Mesenchymal stem cell (in vitro differentiated cells and primary cell): Measurements from ENCODE around the gene MRC2.

Experiments
- DNase-seq: peaks from one replicate; pipeline ENCODE4 v3.0.0-alpha.2; 2013
- H2AFZ ChIP-seq: one replicate; pipeline ENCODE4 v1.6.1; 2013; ENCODE audit warnings: low read depth, mild to moderate bottlenecking, control low read depth, inconsistent platforms, low read length, moderate library complexity
- H2AK5ac ChIP-seq: 2 replicates; pipeline ENCODE4 v1.6.1; 2013; ENCODE audit warnings: low read length, moderate library complexity, mild to moderate bottlenecking, inconsistent platforms; ENCODE audit not compliant: severe bottlenecking
- H2BK120ac ChIP-seq: one replicate; pipeline ENCODE4 v1.6.1; 2013; ENCODE audit warnings: low read depth, mild to moderate bottlenecking, inconsistent platforms, low read length, moderate library complexity
- H2BK12ac ChIP-seq, 2 experiments: one replicate each; pipeline ENCODE4 v1.6.1; 2013; ENCODE audit warnings: inconsistent platforms in 2 of 2, low read length in 2 of 2, mild to moderate bottlenecking in 2 of 2, moderate library complexity in 2 of 2, control low read depth in 1 of 2
- H2BK15ac ChIP-seq: one replicate; pipeline ENCODE4 v1.6.1; 2013; ENCODE audit warnings: mild to moderate bottlenecking, low read depth, inconsistent platforms; ENCODE audit not compliant: poor library complexity, severe bottlenecking
- H2BK5ac ChIP-seq: 2 replicates; pipeline ENCODE4 v1.6.1; 2013; ENCODE audit warnings: low read depth, mild to moderate bottlenecking, low read length, control low read depth, inconsistent platforms; ENCODE audit not compliant: poor library complexity, severe bottlenecking
- H3K14ac ChIP-seq, 2 experiments: one replicate each; pipeline ENCODE4 v1.6.1; 2013; ENCODE audit warnings: inconsistent platforms in 2 of 2, low read length in 2 of 2, control low read depth in 1 of 2, mild to moderate bottlenecking in 1 of 2, moderate library complexity in 1 of 2
- H3K18ac ChIP-seq, 2 experiments: one replicate each; pipeline ENCODE4 v1.6.1; 2013; ENCODE audit warnings: inconsistent platforms in 2 of 2, low read length in 2 of 2, control low read depth in 1 of 2, low read depth in 1 of 2, mild to moderate bottlenecking in 1 of 2
- H3K23ac ChIP-seq, 2 experiments: one replicate each; pipeline ENCODE4 v1.6.1; 2013; ENCODE audit warnings: inconsistent platforms in 2 of 2, low read length in 2 of 2, mild to moderate bottlenecking in 2 of 2, moderate library complexity in 2 of 2, control low read depth in 1 of 2
- H3K27ac ChIP-seq: 2 replicates; pipeline ENCODE4 v1.5.1; 2013; ENCODE audit warnings: mild to moderate bottlenecking, moderate library complexity, low read length, control low read depth, inconsistent platforms; ENCODE audit not compliant: poor library complexity, severe bottlenecking
- H3K27me3 ChIP-seq, 2 experiments: 2 replicates each; pipeline versions ENCODE4 v1.6.1 to v1.7.0; 2013; ENCODE audit warnings: low read length in 2 of 2, mild to moderate bottlenecking in 2 of 2, moderate library complexity in 2 of 2, control low read depth in 1 of 2, inconsistent platforms in 1 of 2; ENCODE audit not compliant: control insufficient read depth in 1 of 2, insufficient read depth in 1 of 2
- H3K36me3 ChIP-seq, 2 experiments: 2 replicates each; pipeline versions ENCODE4 v1.6.1 to v1.7.0; 2013; ENCODE audit warnings: low read length in 2 of 2, control low read depth in 1 of 2, inconsistent platforms in 1 of 2, low read depth in 1 of 2, mild to moderate bottlenecking in 1 of 2; ENCODE audit not compliant: insufficient read depth in 2 of 2, control insufficient read depth in 1 of 2
- H3K4ac ChIP-seq, 2 experiments: one replicate each; pipeline ENCODE4 v1.6.1; 2013; ENCODE audit warnings: inconsistent platforms in 2 of 2, low read length in 2 of 2, mild to moderate bottlenecking in 2 of 2, moderate library complexity in 2 of 2, control low read depth in 1 of 2, low read depth in 1 of 2
- H3K4me1 ChIP-seq: 2 replicates; pipeline ENCODE4 v1.6.1; 2013; ENCODE audit warnings: low read depth, low read length, control low read depth; ENCODE audit not compliant: control insufficient read depth, insufficient read depth
- H3K4me2 ChIP-seq: 2 replicates; pipeline ENCODE4 v1.6.1; 2013; ENCODE audit warnings: low read length, mild to moderate bottlenecking, inconsistent platforms; ENCODE audit not compliant: poor library complexity, severe bottlenecking
- H3K4me3 ChIP-seq, 2 experiments: 2 replicates each; pipeline versions ENCODE4 v1.5.1 to v1.7.0; 2013; ENCODE audit warnings: low read length in 2 of 2, mild to moderate bottlenecking in 2 of 2, control low read depth in 1 of 2, low read depth in 1 of 2; ENCODE audit not compliant: insufficient read depth in 1 of 2
- H3K79me1 ChIP-seq: replicated peaks from 2 replicates; pipeline ENCODE4 v1.6.1; 2013; ENCODE audit warnings: mild to moderate bottlenecking, control low read depth, low read length, inconsistent platforms; ENCODE audit not compliant: poor library complexity, severe bottlenecking
- H3K9ac ChIP-seq: 2 replicates; pipeline ENCODE4 v1.7.0; 2013; ENCODE audit warnings: mild to moderate bottlenecking, low read length, moderate library complexity
- H3K9me3 ChIP-seq: 2 replicates; pipeline ENCODE4 v1.7.0; 2013; ENCODE audit warnings: mild to moderate bottlenecking, low read length; ENCODE audit not compliant: control insufficient read depth
- H4K8ac ChIP-seq: one replicate; pipeline ENCODE4 v1.6.1; 2013; ENCODE audit warnings: inconsistent platforms, mild to moderate bottlenecking, low read length, moderate library complexity
- H4K91ac ChIP-seq: one replicate; pipeline ENCODE4 v1.6.1; 2013; ENCODE audit warnings: mild to moderate bottlenecking, low read length, inconsistent platforms
- WGBS: methylation state at CpG from one replicate; pipeline ENCODE4 v1.1.7; 2013; ENCODE audit warnings: mixed read lengths; 5-methylcytosine and 5-hydroxymethylcytosine counted together

MRC2 gene

DNA sequence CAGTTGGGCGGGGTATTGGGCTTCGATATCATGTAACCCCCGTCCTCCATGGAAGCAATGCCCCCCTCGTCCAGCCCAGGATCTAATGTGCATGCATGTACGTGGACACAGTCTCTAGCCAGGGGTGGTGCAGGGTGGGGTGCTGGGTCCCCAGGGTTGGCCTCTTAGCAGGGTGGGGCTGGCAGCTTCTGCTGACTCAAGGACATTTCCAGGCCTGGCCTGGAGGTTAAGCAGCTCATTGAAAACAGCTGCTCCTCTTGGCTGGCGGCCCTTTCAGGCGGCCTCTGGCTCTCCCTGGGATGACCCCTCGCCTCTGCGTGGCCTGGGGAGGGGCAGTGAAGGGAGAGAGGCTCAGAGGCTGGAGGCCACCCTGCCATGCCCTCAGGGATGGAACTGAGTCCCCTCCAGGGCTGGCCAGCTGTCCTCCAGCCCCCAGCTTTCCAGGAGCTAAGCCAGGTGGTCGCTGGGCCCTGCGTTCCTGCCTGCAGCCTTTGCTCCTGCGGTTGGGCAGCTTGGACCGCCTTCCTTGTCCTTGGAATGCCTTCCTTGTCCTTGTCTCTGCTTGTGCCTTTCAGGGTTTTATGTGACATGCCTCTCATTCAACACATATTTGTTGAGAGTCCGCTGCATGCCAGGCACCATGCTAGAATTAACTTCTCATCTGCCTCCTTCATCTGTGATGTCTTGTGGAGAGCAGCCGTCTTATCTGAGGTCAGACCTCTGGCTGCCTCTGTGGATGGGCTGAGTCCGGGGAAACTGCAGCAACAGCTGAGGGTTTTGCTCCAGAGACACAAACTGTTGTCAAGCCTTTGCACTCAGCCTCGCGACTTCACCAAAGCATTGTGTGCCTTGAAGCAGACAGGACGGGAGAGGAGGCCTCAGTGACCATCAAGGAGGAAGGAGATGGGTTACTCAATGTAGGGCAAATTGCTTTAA is 26.6 kb downstream of the MRC2 start:
- H3K79me1 ChIP-seq = peaks cover 33% of the 10 kb centered on the region
- H4K91ac ChIP-seq = peak overlapping the region; percentile 52
- no peak overlapping the region for H2AK5ac ChIP-seq
- H3K36me3 ChIP-seq = peaks cover 9 to 32% of the 10 kb centered on the region in 2 experiments
- peak overlapping the region in 1 of 2 experiments; percentile 42 for H3K4me3 ChIP-seq
- no peak overlapping the region for H2BK120ac ChIP-seq
- no peak overlapping the region for H3K27ac ChIP-seq
- H3K27me3 ChIP-seq = no peaks in the 10 kb centered on the region
- peak overlapping the region; percentile 78 for H4K8ac ChIP-seq
- H3K4me2 ChIP-seq = no peak overlapping the region
- no peak overlapping the region for H2BK5ac ChIP-seq
- peak overlapping the region; percentile 13 for H2BK15ac ChIP-seq
- peak overlapping the region; percentile 80 to 81 for H3K4ac ChIP-seq
- H3K18ac ChIP-seq = peak overlapping the region; percentile 89 to 90
- H2BK12ac ChIP-seq = peak overlapping the region; percentile 49 to 63
- H2AFZ ChIP-seq = no peak overlapping the region
- H3K9ac ChIP-seq = peak overlapping the region; percentile 78
- peak overlapping the region in 1 of 2 experiments; percentile 58 for H3K14ac ChIP-seq
- H3K4me1 ChIP-seq = peaks cover 31% of the 10 kb centered on the region
- DNase-seq = peak; percentile 77
- WGBS = 45% methylated on average over 19 of the region's 19 CpGs
- H3K23ac ChIP-seq = peak overlapping the region in 1 of 2 experiments; percentile 5
- H3K9me3 ChIP-seq = no peaks in the 10 kb centered on the region

DNA sequence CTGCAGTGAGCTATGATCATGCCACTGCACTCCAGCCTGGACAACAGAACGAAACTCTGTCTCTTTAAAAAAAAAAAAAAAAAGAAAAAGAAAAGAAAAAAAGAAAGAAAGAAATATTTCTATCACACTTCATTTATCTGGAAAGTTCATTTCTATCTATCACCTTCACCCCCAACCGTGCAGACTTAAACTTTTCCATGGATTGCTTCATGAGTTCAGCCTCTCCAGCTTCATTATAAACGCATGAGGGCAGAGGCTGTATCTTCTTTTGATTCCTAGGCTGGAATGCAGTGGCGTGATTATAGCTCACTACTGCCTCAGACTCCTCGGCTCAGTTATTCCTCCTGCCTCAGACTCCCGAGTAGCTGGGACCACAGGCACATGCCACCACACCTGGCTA is 28.2 kb downstream of the MRC2 start:
- Histone ChIP-seq H2AK5ac (no peak overlapping the region), H3K9ac (no peak overlapping the region), H3K18ac (no peak overlapping the region), H4K8ac (no peak overlapping the region), H3K4me2 (no peak overlapping the region), H3K36me3 (peaks cover 10 to 37% of the 10 kb centered on the region in 2 experiments), H3K27ac (no peak overlapping the region), H3K4me3 (no peak overlapping the region), H2BK15ac (no peak overlapping the region), H3K27me3 (no peaks in the 10 kb centered on the region), H2AFZ (no peak overlapping the region), H3K23ac (no peak overlapping the region), H4K91ac (no peak overlapping the region), H3K4ac (no peak overlapping the region), H3K14ac (no peak overlapping the region), H3K9me3 (peaks cover 4% of the 10 kb centered on the region), H2BK120ac (no peak overlapping the region), H3K4me1 (peaks cover 24% of the 10 kb centered on the region), H2BK5ac (no peak overlapping the region), H2BK12ac (no peak overlapping the region), H3K79me1 (peaks cover 32% of the 10 kb centered on the region)
- no peak for DNase-seq
- 89% methylated on average over 5 of the region's 6 CpGs for WGBS

DNA sequence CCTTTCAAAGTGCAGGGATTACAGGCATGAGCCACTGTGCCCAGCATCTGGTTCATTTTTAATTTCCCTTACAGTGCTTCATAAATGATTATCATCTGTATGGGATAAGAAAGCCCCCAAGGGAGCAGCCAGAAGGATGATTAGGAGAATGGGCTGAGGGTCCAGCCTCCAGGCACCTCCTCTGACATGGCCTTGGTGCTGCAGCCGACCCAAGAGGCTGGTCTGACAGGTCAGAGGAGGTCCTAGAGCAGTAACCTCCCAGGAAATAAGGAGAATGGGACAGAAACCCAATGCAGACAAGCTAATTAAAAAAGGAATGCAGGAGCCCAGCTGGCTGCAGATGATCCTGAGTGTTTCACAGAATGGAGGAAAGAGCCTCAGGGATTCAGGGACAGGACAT is 29.0 kb downstream of the MRC2 start:
- Histone ChIP-seq H3K4me2 (no peak overlapping the region), H3K18ac (no peak overlapping the region), H3K4me3 (no peak overlapping the region), H2AFZ (no peak overlapping the region), H2BK12ac (no peak overlapping the region), H2AK5ac (no peak overlapping the region), H3K36me3 (peaks cover 12 to 37% of the 10 kb centered on the region in 2 experiments), H3K23ac (no peak overlapping the region), H2BK5ac (no peak overlapping the region), H2BK15ac (no peak overlapping the region), H4K8ac (no peak overlapping the region), H4K91ac (no peak overlapping the region), H3K14ac (no peak overlapping the region), H2BK120ac (no peak overlapping the region), H3K4ac (no peak overlapping the region), H3K9me3 (peaks cover 9% of the 10 kb centered on the region), H3K27me3 (no peaks in the 10 kb centered on the region), H3K27ac (no peak overlapping the region), H3K9ac (no peak overlapping the region), H3K4me1 (peaks cover 24% of the 10 kb centered on the region), H3K79me1 (peaks cover 32% of the 10 kb centered on the region)
- no peak for DNase-seq
- 95% methylated on average over 1 of the region's 1 CpG for WGBS

DNA sequence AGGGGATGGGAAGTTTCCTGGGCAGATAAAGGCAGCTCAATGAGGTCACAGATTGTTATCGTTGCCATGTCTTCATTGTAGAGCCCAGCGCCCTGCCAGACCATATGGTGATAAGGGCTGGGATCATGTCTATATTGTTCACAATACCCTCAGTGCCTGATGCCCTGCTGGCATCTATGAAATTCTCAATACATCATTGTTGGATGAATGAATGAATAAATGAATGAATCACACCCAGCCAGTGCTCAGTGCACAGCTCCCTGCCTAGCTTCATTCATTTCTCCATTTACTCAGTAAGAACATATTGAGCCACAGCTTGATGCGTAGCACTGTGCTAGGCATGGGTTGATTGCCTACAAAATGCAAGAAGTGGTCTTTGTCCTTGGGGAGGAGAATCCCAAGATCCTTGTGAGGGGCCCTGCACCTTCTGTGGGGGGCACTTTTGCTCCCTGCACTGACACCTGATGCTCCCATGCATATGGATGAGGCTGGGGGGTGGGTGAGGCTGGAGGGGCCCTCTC is 29.7 kb downstream of the MRC2 start:
- no peak overlapping the region for H3K4me3 ChIP-seq
- peak overlapping the region in 1 of 2 experiments; percentile 87 for H3K14ac ChIP-seq
- H3K4ac ChIP-seq = no peak overlapping the region
- WGBS = 95% methylated on average over 3 of the region's 3 CpGs
- peaks cover 12 to 37% of the 10 kb centered on the region in 2 experiments for H3K36me3 ChIP-seq
- no peak overlapping the region for H3K27ac ChIP-seq
- H2AK5ac ChIP-seq = no peak overlapping the region
- peaks cover 9% of the 10 kb centered on the region for H3K9me3 ChIP-seq
- no peak overlapping the region for H4K91ac ChIP-seq
- H2BK15ac ChIP-seq = no peak overlapping the region
- no peak overlapping the region for H3K4me2 ChIP-seq
- no peak overlapping the region for H2BK120ac ChIP-seq
- H2AFZ ChIP-seq = no peak overlapping the region
- no peak overlapping the region for H4K8ac ChIP-seq
- no peak overlapping the region for H2BK5ac ChIP-seq
- no peak for DNase-seq
- H2BK12ac ChIP-seq = no peak overlapping the region
- H3K27me3 ChIP-seq = no peaks in the 10 kb centered on the region
- peak overlapping the region in 1 of 2 experiments; percentile 44 for H3K18ac ChIP-seq
- H3K4me1 ChIP-seq = peaks cover 22% of the 10 kb centered on the region
- H3K23ac ChIP-seq = no peak overlapping the region
- H3K79me1 ChIP-seq = peaks cover 32% of the 10 kb centered on the region
- H3K9ac ChIP-seq = no peak overlapping the region
